ENCODE measurements around the gene VWA1. TPM values are rescaled to one million over a fixed set of nuclear protein-coding genes. Genes with fewer than 3 reads are reported as not detected.

VWA1 gene
- total and polyA plus RNA-seq, 2 of the 4 experiments (the other 2 are of a cell fraction) = 1.1 to 6.1 TPM

GRCh38 chr1:1429671-1430073, 5.8 kb upstream of the VWA1 start:
- Histone ChIP-seq H3K27ac (ENCODE audit: insufficient read depth, low read length) (no peak overlapping the region), H3K27me3 (ENCODE audit: control insufficient read depth, insufficient read depth, low read length) (no peaks in the 10 kb centered on the region), H3K79me1 (ENCODE audit: low read depth in 1 of 2, low read length in 2 of 2) (no peaks in the 10 kb centered on the region), H2AFZ (replicated peaks; ENCODE audit: low read length, poor library complexity) (peak overlapping the region; percentile 51), H3K18ac (ENCODE audit: low read depth, low read length) (no peak overlapping the region), H3K4me2 (ENCODE audit: low read depth, low read length) (no peak overlapping the region), H3K56ac (ENCODE audit: extremely low read depth, insufficient read depth, low read length) (no peak overlapping the region), H2BK15ac (ENCODE audit: low read depth, low read length) (no peak overlapping the region; the same call in 2 of the 3 replicates), H3K36me3 (ENCODE audit: control insufficient read depth, insufficient read depth, low read length) (no peaks in the 10 kb centered on the region), H3K9ac (ENCODE audit: low read depth, low read length) (no peak overlapping the region), H2BK5ac (ENCODE audit: low read depth, low read length, poor library complexity, severe bottlenecking) (no peak overlapping the region), H2AK9ac (replicated peaks; ENCODE audit: low read depth, low read length, poor library complexity) (no peak overlapping the region), H3K4me1 (ENCODE audit: control insufficient read depth, insufficient read depth, low read length) (peaks cover 20% of the 10 kb centered on the region), H3K14ac (replicated peaks; ENCODE audit: low read depth, low read length) (no peak overlapping the region), H3K9me1 (ENCODE audit: insufficient read depth, low read length) (0 out of 2 replicates have a peak, but pooled peaks cover under 1% of the 10 kb centered on the region), H3K4me3 (ENCODE audit: insufficient read depth, low read depth, low read length) (no peak overlapping the region), H2BK120ac (ENCODE audit: low read depth, low read length) (no peak overlapping the region), H2BK20ac (ENCODE audit: low read depth, low read length) (no peak overlapping the region), H4K20me1 (ENCODE audit: insufficient read depth, low read length) (no peaks in the 10 kb centered on the region), H3K23ac (ENCODE audit: low read depth, low read length) (no peak overlapping the region), H4K5ac (ENCODE audit: low read depth, low read length) (0 out of 2 replicates have a peak overlapping the region, but pooled peaks have one; percentile 16), H3K4ac (ENCODE audit: low read depth, low read length) (0 out of 2 replicates have a peak overlapping the region, but pooled peaks have one; percentile 21), H2AK5ac (ENCODE audit: low read depth, low read length) (peak overlapping the region; percentile 1; the same call in 1 of the 2 replicates), H4K8ac (ENCODE audit: low read depth in 2 of 2, low read length in 2 of 2) (peak overlapping the region in 1 of 2 experiments; percentile 73; a peak in 2 of 4 replicates), H4K91ac (ENCODE audit: insufficient read depth, low read depth, low read length) (no peak overlapping the region), H3K9me3 (ENCODE audit: control insufficient read depth, insufficient read depth, low read length) (no peaks in the 10 kb centered on the region)
- dilution Hi-C loops (cut with HindIII; ENCODE audit: low sequenced_read_pairs, unreplicated experiment) = no loop called here
- 50% methylated on average over 1 of the region's 6 CpGs; no CpG with 5 or more reads in 1 of the 2 experiments for WGBS, 2 experiments (ENCODE audit: extremely low coverage in 2 of 2, insufficient read length in 1 of 2)
- ATAC-seq (ENCODE audit: low read depth) (peak; percentile 22), DNase-seq (peak; percentile 27)
- TF ChIP-seq MXI1 (IDR thresholded peaks at IDR 0.05; ENCODE audit: borderline replicate concordance, low read depth, low read length) (no peak), MAZ (IDR thresholded peaks at IDR 0.05; ENCODE audit: borderline replicate concordance, low read depth, low read length) (no peak), RFX5 (IDR thresholded peaks at IDR 0.05; ENCODE audit: low read depth, low read length) (no peak), NFE2L2 (IDR thresholded peaks at IDR 0.05; ENCODE audit: low read depth, low read length) (no peak), CTCF (conservative IDR thresholded peaks at IDR 0.05; ENCODE audit: low read depth, low read length) (no peak), BHLHE40 (IDR thresholded peaks at IDR 0.05; ENCODE audit: low read depth, low read length) (no peak), RAD21 (IDR thresholded peaks at IDR 0.05; ENCODE audit: low read length) (no peak), CHD1 (IDR thresholded peaks at IDR 0.05; ENCODE audit: low read depth, low read length) (no peak), SMC3 (IDR thresholded peaks at IDR 0.05; ENCODE audit: low read depth, low read length) (no peak), CEBPB (IDR thresholded peaks at IDR 0.05; ENCODE audit: low read depth, low read length) (no peak), RCOR1 (IDR thresholded peaks at IDR 0.05; ENCODE audit: insufficient replicate concordance, low read length) (no peak), POLR2A (IDR thresholded peaks at IDR 0.05; ENCODE audit: low read depth, low read length) (no peak), USF2 (IDR thresholded peaks at IDR 0.05; ENCODE audit: low read depth, low read length) (no peak), MAFK (IDR thresholded peaks at IDR 0.05; ENCODE audit: low read depth, low read length) (no peak), FOS (IDR thresholded peaks at IDR 0.05; ENCODE audit: low read depth, low read length) (no peak)
- intact Hi-C loops (cut with micrococcal nuclease) = no loop called here
- ChIA-PET CTCF (interaction anchor here (1.0 kb wide), 1 partner anchor 55 kb away, joined by 3 read pairs; the partner anchor contains the start of gene AURKAIP1), POLR2A (ENCODE audit: unreplicated experiment) (no interaction called here)
- in situ Hi-C loops (cut with MboI; ENCODE audit: low sequenced_read_pairs) = no loop called here
- BruUV-seq (replicated peaks) = no TSS peak

All from IMR-90 (cell line).